Tibial nerve (tissue), 4 donors: ENCODE data around the gene DYRK1A. TPM values are rescaled to one million over a fixed set of nuclear protein-coding genes. Genes with fewer than 3 reads are reported as not detected.

Experiments
- DNase-seq, 2 donors: peaks; one replicate each; pipeline ENCODE4 v3.0.0-alpha.2; 2019; ENCODE audit warnings: low spot score in 2 of 2
- H3K27ac ChIP-seq, 4 donors: fragments of 200-600 bp; sonication (generic) in 3 of 4; one replicate each; pipeline ENCODE4 v1.5.1; 2017 to 2019; ENCODE audit warnings: mild to moderate bottlenecking in 1 of 4
- H3K27me3 ChIP-seq, 2 donors: fragments of 200-600 bp; sonication (generic) in 1 of 2; one replicate each; pipeline versions ENCODE4 v1.5.1 to v1.6.0; 2017 to 2019
- H3K36me3 ChIP-seq, 3 donors: fragments of 200-600 bp; sonication (generic); one replicate each; pipeline ENCODE4 v1.5.1; 2018 to 2019
- H3K4me1 ChIP-seq, 4 donors: fragments of 200-600 bp; sonication (generic) in 3 of 4; one replicate each; pipeline ENCODE4 v1.5.1; 2017 to 2019
- H3K4me3 ChIP-seq, 4 donors: fragments of 200-600 bp; sonication (generic) in 3 of 4; one replicate each; pipeline ENCODE4 v1.5.1; 2017 to 2019; ENCODE audit warnings: mild to moderate bottlenecking in 1 of 4, moderate library complexity in 1 of 4
- H3K9me3 ChIP-seq, 4 donors: fragments of 200-600 bp; sonication (generic) in 3 of 4; one replicate each; pipeline ENCODE4 v1.5.1; 2017 to 2019
- EP300 ChIP-seq, 2 donors: sonication (generic); formaldehyde crosslinking; IDR thresholded peaks; one replicate each; pipeline ENCODE4 v1.6.1; 2017; ENCODE audit warnings: antibody characterized with exemption in 2 of 2, mild to moderate bottlenecking in 1 of 2
- POLR2A ChIP-seq, 2 donors: fragments of 450-650 bp; IDR thresholded peaks; one replicate each; pipeline ENCODE4 v1.6.1; 2017; ENCODE audit warnings: antibody characterized with exemption in 2 of 2, mild to moderate bottlenecking in 2 of 2, moderate library complexity in 2 of 2
- WGBS, 2 donors: methylation state at CpG; one replicate each; pipeline ENCODE4 v1.1.5; 2018; 5-methylcytosine and 5-hydroxymethylcytosine counted together
- total RNA-seq, 4 donors: library from RNA; depleted of rRNA; stranded (reverse); fragments of >200 nt; gene quantifications; one replicate each; pipeline ENCODE4 v1.1.0, GENCODE V29; 2016
- TF ChIP-seq, protein P1 (sequence below), 5 experiments: fragments of 200-600 bp in 3 of 5; fragments of 450-650 bp in 2 of 5; sonication (generic) in 3 of 5; IDR thresholded peaks; one replicate each; pipeline ENCODE4 v1.5.1; 2016 to 2019; ENCODE audit warnings: antibody characterized with exemption in 5 of 5, mild to moderate bottlenecking in 3 of 5, moderate library complexity in 2 of 5

DYRK1A gene
- total RNA-seq, 4 donors from 2014 or later, result 65.8 to 81.6 (median 68.2) TPM

GRCh38 chr21:37508341-37508740 is 141.8 kb downstream of the DYRK1A start:
- TF ChIP-seq POLR2A (IDR thresholded peaks at IDR 0.05) (no peak), EP300 (IDR thresholded peaks at IDR 0.05) (no peak)
- TF ChIP-seq, protein P1, sequence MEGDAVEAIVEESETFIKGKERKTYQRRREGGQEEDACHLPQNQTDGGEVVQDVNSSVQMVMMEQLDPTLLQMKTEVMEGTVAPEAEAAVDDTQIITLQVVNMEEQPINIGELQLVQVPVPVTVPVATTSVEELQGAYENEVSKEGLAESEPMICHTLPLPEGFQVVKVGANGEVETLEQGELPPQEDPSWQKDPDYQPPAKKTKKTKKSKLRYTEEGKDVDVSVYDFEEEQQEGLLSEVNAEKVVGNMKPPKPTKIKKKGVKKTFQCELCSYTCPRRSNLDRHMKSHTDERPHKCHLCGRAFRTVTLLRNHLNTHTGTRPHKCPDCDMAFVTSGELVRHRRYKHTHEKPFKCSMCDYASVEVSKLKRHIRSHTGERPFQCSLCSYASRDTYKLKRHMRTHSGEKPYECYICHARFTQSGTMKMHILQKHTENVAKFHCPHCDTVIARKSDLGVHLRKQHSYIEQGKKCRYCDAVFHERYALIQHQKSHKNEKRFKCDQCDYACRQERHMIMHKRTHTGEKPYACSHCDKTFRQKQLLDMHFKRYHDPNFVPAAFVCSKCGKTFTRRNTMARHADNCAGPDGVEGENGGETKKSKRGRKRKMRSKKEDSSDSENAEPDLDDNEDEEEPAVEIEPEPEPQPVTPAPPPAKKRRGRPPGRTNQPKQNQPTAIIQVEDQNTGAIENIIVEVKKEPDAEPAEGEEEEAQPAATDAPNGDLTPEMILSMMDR (IDR thresholded peaks at IDR 0.05), result no peak
- Histone ChIP-seq H3K27ac (no peak overlapping the region), H3K27me3 (no peaks in the 10 kb centered on the region), H3K4me3 (no peak overlapping the region), H3K36me3 (peaks cover 7 to 98% (median 46%) of the 10 kb centered on the region in 3 donors), H3K9me3 (peaks cover 0 to 3% (median under 1%) of the 10 kb centered on the region in 4 donors), H3K4me1 (no peaks in the 10 kb centered on the region)
- DNase-seq, result no peak
- WGBS, 2 donors, result 94 to 95% methylated on average over 10 of the region's 10 CpGs

- Histone ChIP-seq H3K27ac (no peak overlapping the region), H3K36me3 (peaks cover 7 to 97% (median 46%) of the 10 kb centered on the region in 3 donors), H3K27me3 (no peaks in the 10 kb centered on the region), H3K9me3 (no peaks in the 10 kb centered on the region), H3K4me3 (no peak overlapping the region), H3K4me1 (no peaks in the 10 kb centered on the region)
- WGBS, 2 donors, result 86 to 89% methylated on average over 5 of the region's 5 CpGs
- no peak for DNase-seq
- TF ChIP-seq EP300 (IDR thresholded peaks at IDR 0.05), result no peak
- TF ChIP-seq, protein P1 (IDR thresholded peaks at IDR 0.05), result no peak
- TF ChIP-seq POLR2A (IDR thresholded peaks at IDR 0.05), result no peak
Observed at GRCh38 chr21:37509802-37510393, 143.3 kb downstream of the DYRK1A start.

DNA sequence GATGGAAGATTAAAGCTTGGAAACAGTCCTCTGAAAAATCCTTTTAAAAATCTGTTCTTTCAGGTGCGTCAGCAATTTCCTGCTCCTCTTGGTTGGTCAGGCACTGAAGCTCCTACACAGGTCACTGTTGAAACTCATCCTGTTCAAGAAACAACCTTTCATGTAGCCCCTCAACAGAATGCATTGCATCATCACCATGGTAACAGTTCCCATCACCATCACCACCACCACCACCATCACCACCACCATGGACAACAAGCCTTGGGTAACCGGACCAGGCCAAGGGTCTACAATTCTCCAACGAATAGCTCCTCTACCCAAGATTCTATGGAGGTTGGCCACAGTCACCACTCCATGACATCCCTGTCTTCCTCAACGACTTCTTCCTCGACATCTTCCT is 145.3 kb downstream of the DYRK1A start:
- Histone ChIP-seq H3K4me3 (no peak overlapping the region), H3K36me3 (peaks cover 7 to 87% (median 36%) of the 10 kb centered on the region in 3 donors), H3K4me1 (no peaks in the 10 kb centered on the region), H3K27me3 (no peaks in the 10 kb centered on the region), H3K9me3 (no peaks in the 10 kb centered on the region), H3K27ac (no peak overlapping the region)
- DNase-seq, result no peak
- TF ChIP-seq EP300 (IDR thresholded peaks at IDR 0.05) (no peak), POLR2A (IDR thresholded peaks at IDR 0.05) (no peak)
- TF ChIP-seq, protein P1 (IDR thresholded peaks at IDR 0.05), result no peak
- 98% methylated on average over 5 of the region's 5 CpGs for WGBS, 2 donors

- Histone ChIP-seq H3K4me1 (no peaks in the 10 kb centered on the region), H3K9me3 (no peaks in the 10 kb centered on the region), H3K4me3 (no peak overlapping the region), H3K27me3 (no peaks in the 10 kb centered on the region), H3K27ac (no peak overlapping the region), H3K36me3 (peaks cover 7 to 87% (median 22%) of the 10 kb centered on the region in 3 donors)
- 76 to 78% methylated on average over 3 of the region's 3 CpGs for WGBS, 2 donors
- TF ChIP-seq EP300 (IDR thresholded peaks at IDR 0.05) (no peak), POLR2A (IDR thresholded peaks at IDR 0.05) (no peak)
- TF ChIP-seq, protein P1 (IDR thresholded peaks at IDR 0.05), result no peak
- no peak for DNase-seq
Observed at GRCh38 chr21:37513383-37513782, 146.8 kb downstream of the DYRK1A start.

DNA sequence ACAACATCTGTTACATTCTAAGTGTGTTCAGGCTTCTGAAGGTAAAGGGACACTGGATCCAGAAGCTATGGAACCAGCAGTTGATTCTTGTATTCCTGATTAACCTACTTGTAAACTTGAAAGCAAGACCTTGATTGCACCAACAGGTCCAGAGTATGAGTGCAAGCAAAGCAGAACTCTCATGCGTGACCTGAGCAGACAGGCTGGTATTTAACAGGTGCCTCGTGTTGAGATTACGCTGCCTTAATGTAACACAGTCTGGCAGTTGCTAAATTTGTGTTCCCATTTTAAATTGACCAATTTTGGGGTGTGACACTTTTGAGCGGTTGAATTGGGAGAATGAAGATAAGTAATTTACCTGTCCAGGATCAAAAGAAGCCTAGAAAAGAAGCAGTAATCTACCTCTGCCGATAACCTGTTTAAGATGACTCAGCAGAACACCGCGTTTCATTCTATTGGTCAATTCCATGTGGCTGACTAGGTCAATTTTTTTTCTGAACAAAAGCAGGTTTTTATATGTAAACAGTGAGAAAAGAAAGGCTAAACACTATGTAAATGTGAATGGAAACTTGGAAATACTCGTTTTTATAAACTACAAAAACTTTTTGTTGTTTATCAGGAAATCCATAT is 147.6 kb downstream of the DYRK1A start:
- H3K27me3 ChIP-seq, result no peaks in the 10 kb centered on the region
- no peak for DNase-seq
- no peak overlapping the region for H3K4me3 ChIP-seq
- no peaks in the 10 kb centered on the region for H3K9me3 ChIP-seq
- H3K4me1 ChIP-seq, result no peaks in the 10 kb centered on the region
- 88 to 90% methylated on average over 8 of the region's 8 CpGs for WGBS, 2 donors
- H3K27ac ChIP-seq, result no peak overlapping the region
- TF ChIP-seq EP300 (IDR thresholded peaks at IDR 0.05), result no peak
- no peak for TF ChIP-seq POLR2A (IDR thresholded peaks at IDR 0.05)
- peaks cover 7 to 79% (median 16%) of the 10 kb centered on the region in 3 donors for H3K36me3 ChIP-seq
